Spleen (tissue), 11 donors: Measurements from ENCODE around the gene SLC12A9. TPM values are rescaled to one million over a fixed set of nuclear protein-coding genes. Genes with fewer than 3 reads are reported as not detected.

Experiments used
- DNase-seq: peaks from one replicate; pipeline ENCODE4 v3.0.0-alpha.2; 2020
- H3K27ac ChIP-seq, 8 donors: fragments of 200-600 bp; sonication (generic) in 7 of 8; 1 replicate in 4 of 8; 2 replicates in 4 of 8; pipeline versions ENCODE4 v1.5.0 to v1.8.0; 2016 to 2021; ENCODE audit warnings: inconsistent platforms in 4 of 8, mild to moderate bottlenecking in 4 of 8, moderate library complexity in 1 of 8
- H3K27me3 ChIP-seq, 7 donors: fragments of 200-600 bp; sonication (generic) in 6 of 7; replicated peaks in 1 of 7; 1 replicate in 4 of 7; 2 replicates in 3 of 7; pipeline versions ENCODE4 v1.5.0 to v1.8.0; 2016 to 2021; ENCODE audit warnings: inconsistent platforms in 3 of 7, mild to moderate bottlenecking in 1 of 7
- H3K36me3 ChIP-seq, 6 donors: fragments of 200-600 bp; sonication (generic) in 5 of 6; 1 replicate in 4 of 6; 2 replicates in 2 of 6; pipeline versions ENCODE4 v1.5.0 to v1.8.0; 2016 to 2021; ENCODE audit warnings: inconsistent platforms in 2 of 6
- H3K4me1 ChIP-seq, 6 donors: fragments of 200-600 bp; sonication (generic) in 5 of 6; 1 replicate in 3 of 6; 2 replicates in 3 of 6; pipeline versions ENCODE4 v1.5.0 to v1.8.0; 2016 to 2021; ENCODE audit warnings: inconsistent platforms in 3 of 6
- H3K4me3 ChIP-seq, 8 donors: fragments of 200-600 bp; sonication (generic) in 7 of 8; 1 replicate in 4 of 8; 2 replicates in 4 of 8; pipeline versions ENCODE4 v1.5.0 to v1.8.0; 2016 to 2021; ENCODE audit warnings: inconsistent platforms in 4 of 8, mild to moderate bottlenecking in 4 of 8, moderate library complexity in 2 of 8
- H3K9me3 ChIP-seq, 8 donors: fragments of 200-600 bp; sonication (generic) in 7 of 8; 1 replicate in 4 of 8; 2 replicates in 4 of 8; pipeline versions ENCODE4 v1.5.0 to v1.8.0; 2016 to 2021; ENCODE audit warnings: inconsistent platforms in 4 of 8
- CTCF ChIP-seq, 11 experiments: fragments of 200-600 bp in 7 of 11; fragments of 450-650 bp in 4 of 11; sonication (generic) in 4 of 11; IDR thresholded peaks in 8 of 11; conservative IDR thresholded peaks in 3 of 11; 1 replicate in 7 of 11; 2 replicates in 4 of 11; pipeline versions ENCODE4 v1.4.0 to v1.8.0; 2016 to 2021; ENCODE audit warnings: antibody characterized with exemption in 11 of 11, inconsistent platforms in 4 of 11, mild to moderate bottlenecking in 1 of 11
- POLR2A ChIP-seq, 3 donors: fragments of 450-650 bp; IDR thresholded peaks; one replicate each; pipeline ENCODE4 v1.5.1; 2017; ENCODE audit warnings: antibody characterized with exemption in 3 of 3, mild to moderate bottlenecking in 1 of 3
- POLR2AphosphoS5 ChIP-seq, 3 donors: sonication (generic); formaldehyde crosslinking; IDR thresholded peaks; one replicate each; pipeline ENCODE4 v1.5.1; 2017; ENCODE audit warnings: antibody characterized with exemption in 3 of 3
- WGBS, 5 donors: extraction: QIAGEN DNeasy Blood & Tissue Kit in 3 of 5; methylation state at CpG; one replicate each; pipeline versions ENCODE4 v1.1.5 to v1.1.7; 2013 to 2018; 5-methylcytosine and 5-hydroxymethylcytosine counted together
- intact Hi-C: fragments of 100-400 bp; cut with DNase I; formaldehyde crosslinking; loops from one replicate; pipeline ENCODE4 v1.15.0; 2023; ENCODE audit warnings: low total_unique reads
- polyA plus RNA-seq, 3 donors: library from polyadenylated mRNA; stranded (reverse); fragments of 200-250 nt; gene quantifications; one replicate each; pipeline ENCODE4 v1.2.1, GENCODE V29; 2013
- total RNA-seq, 7 donors: library from RNA; depleted of rRNA in 3 of 7; stranded (reverse); fragments of >200 nt in 3 of 7; fragmentation: NEBNext Ultra II Directional in 4 of 7; extraction: Animal tissue kit (Norgen Biotek cat#: 25700) in 4 of 7; gene quantifications; one replicate each; pipeline versions ENCODE4 v1.1.0 to v1.2.1, GENCODE V29; 2016 to 2021
- donor health status: healthy with polysubstance abuse.
- donor health status: DM: no; HTN: no; CAD: no; lungs with moderate emphysema.
- donor health status: DM: no; HTN: no; CAD: no.
- donor health status: Bipolar disorder and iron deficiency.
- donor health status: healthy.
- donor health status: DM: no; HTN: no; CAD: no.
- donor health status: DM: yes; HTN: yes; CAD: no.

The SLC12A9 gene
- total and polyA plus RNA-seq, 10 donors: 17.0 to 109 (median 51.3) TPM

GRCh38 chr7:100882785-100883526, 30.4 kb downstream of the SLC12A9 start:
- H3K27ac ChIP-seq: no peak overlapping the region
- 94 to 97% (median 96%) methylated on average over 24 of the region's 24 CpGs for WGBS, 5 donors
- peaks cover 8 to 100% (median 77%) of the 10 kb centered on the region in 6 donors for H3K36me3 ChIP-seq
- intact Hi-C loops: no loop called here
- H3K4me1 ChIP-seq: peaks cover 17 to 70% (median 45%) of the 10 kb centered on the region in 6 donors
- DNase-seq: no peak
- no peak for TF ChIP-seq POLR2A (IDR thresholded peaks at IDR 0.05)
- TF ChIP-seq POLR2AphosphoS5 (IDR thresholded peaks at IDR 0.05): peak in 1 of 3 donors; percentile 33
- no peak for TF ChIP-seq CTCF (IDR thresholded peaks at IDR 0.05 in 8 of 11, conservative IDR thresholded peaks at IDR 0.05 in 3 of 11)
- H3K4me3 ChIP-seq: no peak overlapping the region
- no peaks in the 10 kb centered on the region for H3K9me3 ChIP-seq
- no peaks in the 10 kb centered on the region for H3K27me3 ChIP-seq

GRCh38 chr7:100884736-100885439, 32.4 kb downstream of the SLC12A9 start:
- 87 to 95% (median 90%) methylated on average over 29 of the region's 29 CpGs for WGBS, 5 donors
- intact Hi-C loops: no loop called here
- peaks cover 8 to 89% (median 75%) of the 10 kb centered on the region in 6 donors for H3K36me3 ChIP-seq
- DNase-seq: no peak
- TF ChIP-seq POLR2AphosphoS5 (IDR thresholded peaks at IDR 0.05) (peak in 2 of 3 donors; percentile 34 to 58), POLR2A (IDR thresholded peaks at IDR 0.05) (no peak)
- no peaks in the 10 kb centered on the region for H3K27me3 ChIP-seq
- peaks cover 22 to 68% (median 42%) of the 10 kb centered on the region in 6 donors for H3K4me1 ChIP-seq
- peak overlapping the region in 4 of 8 donors; percentile 29 to 58 (median 52) for H3K27ac ChIP-seq
- no peak overlapping the region for H3K4me3 ChIP-seq
- H3K9me3 ChIP-seq: no peaks in the 10 kb centered on the region

- H3K36me3 ChIP-seq: peaks cover 8 to 82% (median 75%) of the 10 kb centered on the region in 6 donors
- H3K4me1 ChIP-seq: peaks cover 24 to 68% (median 44%) of the 10 kb centered on the region in 6 donors
- H3K4me3 ChIP-seq: no peak overlapping the region
- TF ChIP-seq POLR2A (IDR thresholded peaks at IDR 0.05) (no peak), POLR2AphosphoS5 (IDR thresholded peaks at IDR 0.05) (no peak), CTCF (IDR thresholded peaks at IDR 0.05 in 8 of 11, conservative IDR thresholded peaks at IDR 0.05 in 3 of 11) (no peak)
- H3K9me3 ChIP-seq: no peaks in the 10 kb centered on the region
- intact Hi-C loops: no loop called here
- WGBS, 5 donors: 83 to 87% (median 85%) methylated on average over 21 to 22 of the region's 22 CpGs
- DNase-seq: no peak
- peak overlapping the region in 4 of 8 donors; percentile 29 to 58 (median 52) for H3K27ac ChIP-seq
- peaks cover 0 to 6% (median under 1%) of the 10 kb centered on the region in 7 donors for H3K27me3 ChIP-seq
Measured at GRCh38 chr7:100885440-100886141, 33.1 kb downstream of the SLC12A9 start.

- intact Hi-C loops: no loop called here
- Histone ChIP-seq H3K27me3 (peaks cover 0 to 14% (median 8%) of the 10 kb centered on the region in 7 donors), H3K4me1 (peaks cover 32 to 71% (median 50%) of the 10 kb centered on the region in 6 donors), H3K27ac (peak overlapping the region in 6 of 8 donors; percentile 81 to 91 (median 88)), H3K9me3 (no peaks in the 10 kb centered on the region), H3K4me3 (peak overlapping the region in 1 of 8 donors; percentile 83), H3K36me3 (peaks cover 8 to 75% (median 71%) of the 10 kb centered on the region in 6 donors)
- peak; percentile 79 for DNase-seq
- WGBS, 5 donors: 86 to 90% (median 89%) methylated on average over 23 to 27 of the region's 27 CpGs
- TF ChIP-seq POLR2AphosphoS5 (IDR thresholded peaks at IDR 0.05): peak in 2 of 3 donors; percentile 38 to 47
- TF ChIP-seq CTCF (IDR thresholded peaks at IDR 0.05 in 8 of 11, conservative IDR thresholded peaks at IDR 0.05 in 3 of 11): no peak
Measured at GRCh38 chr7:100886142-100886935, 33.8 kb downstream of the SLC12A9 start.
